ENCODE measurements around the gene CFAP74. TPM values are rescaled to one million over a fixed set of nuclear protein-coding genes. Genes with fewer than 3 reads are reported as not detected.
"Not testable (repeated sequence)": the region's sequence is repeated elsewhere in the genome, so short reads cannot be mapped to it uniquely, and the experiment has no call there.

Gene CFAP74
- total RNA-seq, 1 experiment from 2014 or later = not detected

- ChIA-PET CTCF (no interaction called here), POLR2A (no interaction called here)
- Mint-ChIP-seq H3K27me3 (ENCODE audit: insufficient read depth, unreplicated experiment) (peaks cover 17% of the 10 kb centered on the region), H3K36me3 (ENCODE audit: insufficient read depth, unreplicated experiment) (no peaks in the 10 kb centered on the region), H3K9me3 (ENCODE audit: unreplicated experiment) (no peaks in the 10 kb centered on the region), H3K4me1 (ENCODE audit: insufficient read depth, unreplicated experiment) (peaks cover 9% of the 10 kb centered on the region), H3K27ac (ENCODE audit: low read depth, unreplicated experiment) (no peak overlapping the region), H3K4me3 (ENCODE audit: unreplicated experiment) (no peak overlapping the region)
- TF ChIP-seq CTCF (IDR thresholded peaks at IDR 0.05; ENCODE audit: unreplicated experiment) = no peak
- no TSS peak for BruUV-seq (replicated peaks)
- no peak for DNase-seq (ENCODE audit: unreplicated experiment)
- intact Hi-C loops (cut with micrococcal nuclease) = no loop called here
Measured at GRCh38 chr1:1984560-1985070, 19.0 kb downstream of the CFAP74 start.

GRCh38 chr1:1982379-1983232, 21.0 kb downstream of the CFAP74 start:
- Mint-ChIP-seq H3K4me3 (ENCODE audit: unreplicated experiment) (no peak overlapping the region), H3K36me3 (ENCODE audit: insufficient read depth, unreplicated experiment) (no peaks in the 10 kb centered on the region), H3K27ac (ENCODE audit: low read depth, unreplicated experiment) (no peak overlapping the region), H3K9me3 (ENCODE audit: unreplicated experiment) (no peaks in the 10 kb centered on the region), H3K27me3 (ENCODE audit: insufficient read depth, unreplicated experiment) (no peaks in the 10 kb centered on the region), H3K4me1 (ENCODE audit: insufficient read depth, unreplicated experiment) (no peaks in the 10 kb centered on the region)
- no peak for TF ChIP-seq CTCF (IDR thresholded peaks at IDR 0.05; ENCODE audit: unreplicated experiment)
- intact Hi-C loops (cut with micrococcal nuclease) = no loop called here
- ChIA-PET CTCF (interaction anchor here (0.6 kb wide), 1 partner anchor 28 kb away, joined by 3 read pairs; no protein-coding TSS in a partner anchor), POLR2A (no interaction called here)
- DNase-seq (ENCODE audit: unreplicated experiment) = no peak
- BruUV-seq (replicated peaks) = no TSS peak

GRCh38 chr1:1981631-1982327, 21.8 kb downstream of the CFAP74 start:
- H3K27ac Mint-ChIP-seq (ENCODE audit: low read depth, unreplicated experiment); intact Hi-C loops (cut with micrococcal nuclease); POLR2A ChIA-PET; H3K4me3 Mint-ChIP-seq (ENCODE audit: unreplicated experiment); CTCF ChIA-PET; H3K27me3 Mint-ChIP-seq (ENCODE audit: insufficient read depth, unreplicated experiment); DNase-seq (ENCODE audit: unreplicated experiment); H3K4me1 Mint-ChIP-seq (ENCODE audit: insufficient read depth, unreplicated experiment); BruUV-seq (replicated peaks); H3K9me3 Mint-ChIP-seq (ENCODE audit: unreplicated experiment); H3K36me3 Mint-ChIP-seq (ENCODE audit: insufficient read depth, unreplicated experiment): not testable (repeated sequence)

GRCh38 chr1:1981142-1981500, 22.5 kb downstream of the CFAP74 start:
- DNase-seq (ENCODE audit: unreplicated experiment) = no peak
- no peaks in the 10 kb centered on the region for H3K4me1 Mint-ChIP-seq (ENCODE audit: insufficient read depth, unreplicated experiment)
- H3K27ac Mint-ChIP-seq (ENCODE audit: low read depth, unreplicated experiment) = no peak overlapping the region
- no peaks in the 10 kb centered on the region for H3K36me3 Mint-ChIP-seq (ENCODE audit: insufficient read depth, unreplicated experiment)
- no peak overlapping the region for H3K4me3 Mint-ChIP-seq (ENCODE audit: unreplicated experiment)
- BruUV-seq (replicated peaks) = no TSS peak
- ChIA-PET POLR2A (no interaction called here), CTCF (interaction anchor here (0.6 kb wide), 1 partner anchor 172 kb away, joined by 3 read pairs; no protein-coding TSS in a partner anchor)
- H3K9me3 Mint-ChIP-seq (ENCODE audit: unreplicated experiment) = no peaks in the 10 kb centered on the region
- no peak for TF ChIP-seq CTCF (IDR thresholded peaks at IDR 0.05; ENCODE audit: unreplicated experiment)
- intact Hi-C loops (cut with micrococcal nuclease) = no loop called here
- no peaks in the 10 kb centered on the region for H3K27me3 Mint-ChIP-seq (ENCODE audit: insufficient read depth, unreplicated experiment)

Measured in MCF 10A (cell line).